GM12873 (cell line): ENCODE data around the gene CDC25B.

ENCODE experiments used
- TF ChIP-seq, protein P1 (sequence below): IDR thresholded peaks from 2 replicates; pipeline ENCODE4 v1.5.1; 2012; ENCODE audit warnings: low read depth, mild to moderate bottlenecking, moderate library complexity, low read length, control low read depth; ENCODE audit not compliant: insufficient read depth; ENCODE audit errors: missing control alignments

Gene CDC25B

DNA sequence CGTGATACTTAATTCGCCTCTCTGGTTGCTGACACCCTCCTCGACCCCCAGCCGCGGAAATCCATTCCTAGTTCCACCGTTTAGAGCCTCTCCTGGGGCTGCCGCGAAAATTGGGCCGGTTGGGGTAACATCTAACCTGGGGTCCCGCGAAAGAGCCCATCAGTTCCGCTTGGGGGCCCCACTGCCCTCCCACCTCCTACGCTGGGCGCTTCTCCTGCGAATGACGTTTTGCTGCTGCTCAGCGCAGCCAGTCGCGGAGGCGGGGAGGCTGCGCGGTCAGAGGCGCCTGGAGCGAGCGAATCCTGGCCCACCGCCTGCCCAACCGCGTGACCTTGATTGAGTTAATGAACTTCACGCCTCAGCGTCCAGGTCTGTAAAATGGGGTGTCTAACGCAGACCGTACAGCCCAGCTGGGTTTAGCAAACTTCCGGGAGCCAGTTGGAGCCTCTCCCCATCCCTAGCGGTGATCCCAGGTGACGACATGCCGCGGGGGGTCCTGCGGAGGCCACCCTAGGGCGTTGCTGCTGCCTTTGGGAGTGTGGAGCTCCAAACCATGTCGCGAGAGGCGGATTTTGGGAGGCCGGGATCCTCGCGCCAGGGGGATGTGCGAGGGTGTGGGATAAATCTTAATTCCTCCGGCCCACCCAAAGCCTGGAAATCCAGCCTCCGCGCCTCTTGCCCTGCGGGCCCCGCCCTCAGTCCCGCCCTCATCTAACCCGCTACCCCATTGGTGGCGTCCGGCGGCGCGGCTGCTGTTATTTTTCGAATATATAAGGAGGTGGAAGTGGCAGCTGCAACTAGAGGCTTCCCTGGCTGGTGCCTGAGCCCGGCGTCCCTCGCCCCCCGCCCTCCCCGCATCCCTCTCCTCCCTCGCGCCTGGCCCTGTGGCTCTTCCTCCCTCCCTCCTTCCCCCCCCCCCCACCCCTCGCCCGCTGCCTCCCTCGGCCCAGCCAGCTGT lies at the start of gene CDC25B:
Gene CDC25B (plus strand): TSS at position 800 of the 958 bp plus-strand sequence. CDS start 222 bp downstream, outside the sequence.
- TF ChIP-seq, protein P1, sequence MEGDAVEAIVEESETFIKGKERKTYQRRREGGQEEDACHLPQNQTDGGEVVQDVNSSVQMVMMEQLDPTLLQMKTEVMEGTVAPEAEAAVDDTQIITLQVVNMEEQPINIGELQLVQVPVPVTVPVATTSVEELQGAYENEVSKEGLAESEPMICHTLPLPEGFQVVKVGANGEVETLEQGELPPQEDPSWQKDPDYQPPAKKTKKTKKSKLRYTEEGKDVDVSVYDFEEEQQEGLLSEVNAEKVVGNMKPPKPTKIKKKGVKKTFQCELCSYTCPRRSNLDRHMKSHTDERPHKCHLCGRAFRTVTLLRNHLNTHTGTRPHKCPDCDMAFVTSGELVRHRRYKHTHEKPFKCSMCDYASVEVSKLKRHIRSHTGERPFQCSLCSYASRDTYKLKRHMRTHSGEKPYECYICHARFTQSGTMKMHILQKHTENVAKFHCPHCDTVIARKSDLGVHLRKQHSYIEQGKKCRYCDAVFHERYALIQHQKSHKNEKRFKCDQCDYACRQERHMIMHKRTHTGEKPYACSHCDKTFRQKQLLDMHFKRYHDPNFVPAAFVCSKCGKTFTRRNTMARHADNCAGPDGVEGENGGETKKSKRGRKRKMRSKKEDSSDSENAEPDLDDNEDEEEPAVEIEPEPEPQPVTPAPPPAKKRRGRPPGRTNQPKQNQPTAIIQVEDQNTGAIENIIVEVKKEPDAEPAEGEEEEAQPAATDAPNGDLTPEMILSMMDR, result peak; percentile 62

DNA sequence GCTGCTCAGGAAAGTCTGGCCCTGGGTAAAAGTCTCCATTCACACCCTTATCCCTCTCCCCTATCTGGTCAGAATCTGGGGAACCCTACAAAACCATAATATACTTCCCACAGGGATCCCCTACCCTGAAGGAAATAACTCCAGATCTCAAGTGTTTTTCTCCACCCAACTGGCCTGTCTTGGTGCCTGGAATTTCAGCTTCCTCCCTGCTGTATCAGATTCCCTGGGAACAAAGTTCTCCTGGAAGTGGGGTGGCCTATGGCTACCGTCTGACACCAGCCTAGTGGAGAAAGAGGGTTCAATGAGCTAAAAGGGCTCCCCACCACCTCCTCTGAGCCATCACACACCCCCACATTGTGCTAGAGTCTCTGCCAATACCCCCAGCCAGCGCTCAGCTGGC lies 48.6 kb upstream of the CDC25B start:
- TF ChIP-seq, protein P1, result no peak

DNA sequence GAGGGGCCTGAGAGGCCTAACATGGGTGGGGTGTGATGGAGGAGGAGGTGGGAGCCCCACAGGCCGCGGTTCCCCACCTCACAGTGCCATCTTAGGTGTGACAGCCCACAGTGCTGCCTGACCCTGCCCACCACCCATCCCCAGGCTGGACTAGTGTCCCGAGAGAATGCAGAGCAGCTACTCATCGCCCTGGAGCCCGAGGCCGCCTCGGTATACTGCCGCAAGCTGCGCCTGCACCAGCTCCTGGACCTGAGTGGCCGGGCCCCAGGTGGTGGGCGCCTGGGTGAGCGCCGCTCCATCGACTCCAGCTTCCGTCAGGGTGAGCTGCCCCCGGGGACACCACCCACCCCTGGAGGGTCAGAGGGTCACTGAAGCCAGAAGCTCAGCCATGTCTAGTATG lies 48.0 kb upstream of the CDC25B start:
- TF ChIP-seq, protein P1, result no peak

DNA sequence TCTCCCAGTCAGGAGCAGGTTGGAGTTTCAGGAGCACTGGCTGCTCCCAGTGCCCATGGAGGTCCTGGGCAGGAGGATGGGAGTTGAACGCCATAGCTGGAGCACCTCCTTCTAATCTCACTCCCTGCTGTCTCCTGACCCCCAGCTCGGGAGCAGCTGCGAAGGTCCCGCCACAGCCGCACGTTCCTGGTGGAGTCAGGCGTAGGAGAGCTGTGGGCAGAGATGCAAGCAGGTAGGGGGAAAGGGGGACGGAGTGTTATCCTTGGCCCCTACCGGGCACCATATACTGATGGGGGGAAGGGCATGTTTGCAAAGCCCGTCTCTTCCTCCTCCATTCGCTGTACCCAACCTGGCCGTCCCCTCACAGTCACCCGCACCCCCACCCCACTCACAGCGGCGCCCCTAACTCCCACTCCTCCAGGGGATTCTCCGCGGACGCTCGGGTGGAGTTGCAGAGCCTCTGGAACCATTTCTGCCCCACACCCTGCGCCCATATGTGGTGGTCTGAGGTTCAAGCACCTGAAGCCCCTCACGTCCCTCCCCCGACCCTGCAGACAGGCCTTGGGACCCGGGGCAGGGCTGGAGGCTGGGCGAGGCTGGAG lies 46.9 kb upstream of the CDC25B start:
- TF ChIP-seq, protein P1, result no peak

DNA sequence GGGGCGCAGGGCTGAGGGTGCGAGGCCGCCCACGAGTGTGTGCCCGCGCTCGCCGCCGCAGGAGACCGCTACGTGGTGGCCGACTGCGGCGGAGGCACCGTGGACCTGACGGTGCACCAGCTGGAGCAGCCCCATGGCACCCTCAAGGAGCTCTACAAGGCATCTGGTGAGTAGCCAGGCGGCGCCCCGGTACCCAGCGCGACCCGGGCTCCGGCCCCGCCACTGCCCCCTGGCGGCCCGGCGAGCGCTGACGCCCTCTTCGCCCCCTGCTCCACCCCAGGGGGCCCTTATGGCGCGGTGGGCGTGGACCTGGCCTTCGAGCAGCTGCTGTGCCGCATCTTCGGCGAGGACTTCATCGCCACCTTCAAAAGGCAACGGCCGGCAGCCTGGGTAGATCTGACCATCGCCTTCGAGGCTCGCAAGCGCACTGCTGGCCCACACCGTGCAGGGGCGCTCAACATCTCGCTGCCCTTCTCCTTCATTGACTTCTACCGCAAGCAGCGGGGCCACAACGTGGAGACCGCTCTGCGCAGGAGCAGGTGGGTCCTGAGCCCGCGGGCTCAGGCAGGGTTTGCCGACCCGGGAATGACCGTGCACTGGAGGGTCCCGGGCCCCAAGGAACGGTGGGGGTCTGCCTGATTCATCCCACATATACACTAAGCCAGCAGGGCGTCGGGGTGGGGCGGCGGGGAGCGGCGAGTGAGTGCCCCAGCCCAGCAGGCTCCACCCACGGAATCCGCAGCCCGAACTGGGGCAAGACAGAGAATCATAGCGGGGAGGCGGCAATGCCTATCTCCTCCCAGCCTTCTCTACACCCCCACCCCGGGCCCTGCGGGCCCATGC lies 46.2 kb upstream of the CDC25B start:
- TF ChIP-seq, protein P1, result peak; percentile 67

DNA sequence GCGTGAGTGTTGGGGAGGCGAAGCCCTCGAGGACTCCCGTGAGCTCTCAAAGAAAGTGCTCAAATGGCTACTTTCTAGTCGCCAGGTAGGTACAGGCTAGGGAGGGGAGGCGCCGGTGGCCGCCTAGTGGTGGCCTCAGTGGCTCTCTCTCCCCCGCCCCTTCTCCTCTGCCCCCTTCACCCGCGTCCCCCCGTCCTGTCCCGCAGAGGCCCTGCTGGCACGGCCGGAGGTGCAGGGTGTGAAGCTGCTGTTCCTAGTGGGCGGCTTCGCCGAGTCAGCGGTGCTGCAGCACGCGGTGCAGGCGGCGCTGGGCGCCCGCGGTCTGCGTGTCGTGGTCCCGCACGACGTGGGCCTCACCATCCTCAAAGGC lies 44.8 kb upstream of the CDC25B start:
- TF ChIP-seq, protein P1, result no peak
